Neuronal stem cell (in vitro differentiated cells): ENCODE measurements around the gene DNAJB5. TPM values are rescaled to one million over a fixed set of nuclear protein-coding genes. Genes with fewer than 3 reads are reported as not detected.
A peak's percentile ranks its signal among the peaks of the same experiment; 100 is the strongest.
"Not testable (repeated sequence)": the region's sequence is repeated elsewhere in the genome, so short reads cannot be mapped to it uniquely, and the experiment has no call there.

Experiments used
- DNase-seq: peaks from one replicate; pipeline ENCODE4 v3.0.0-alpha.2; 2013; ENCODE audit warnings: low spot score
- H2AFZ ChIP-seq: one replicate; pipeline ENCODE4 v1.6.1; 2013; ENCODE audit warnings: mild to moderate bottlenecking, low read length, inconsistent platforms
- H2AK5ac ChIP-seq: 2 replicates; pipeline ENCODE4 v1.6.1; 2013; ENCODE audit warnings: low read depth, mild to moderate bottlenecking, inconsistent platforms, low read length, moderate library complexity, mixed read lengths
- H2BK120ac ChIP-seq: 2 replicates; pipeline ENCODE4 v1.6.1; 2013; ENCODE audit warnings: low read depth, mild to moderate bottlenecking, inconsistent platforms, low read length, moderate library complexity, mixed read lengths
- H2BK12ac ChIP-seq: one replicate; pipeline ENCODE4 v1.6.1; 2013; ENCODE audit warnings: low read length, inconsistent platforms
- H2BK15ac ChIP-seq: 2 replicates; pipeline ENCODE4 v1.6.1; 2013; ENCODE audit warnings: mild to moderate bottlenecking, low read length, inconsistent platforms, mixed read lengths
- H2BK5ac ChIP-seq: one replicate; pipeline ENCODE4 v1.6.1; 2013; ENCODE audit warnings: inconsistent platforms, mild to moderate bottlenecking, low read length, moderate library complexity
- H3K14ac ChIP-seq: one replicate; pipeline ENCODE4 v1.6.1; 2013; ENCODE audit warnings: low read length, inconsistent platforms
- H3K18ac ChIP-seq: 2 replicates; pipeline ENCODE4 v1.6.1; 2013; ENCODE audit warnings: low read length, inconsistent platforms
- H3K23ac ChIP-seq: 2 replicates; pipeline ENCODE4 v1.6.1; 2013; ENCODE audit warnings: low read depth, mild to moderate bottlenecking, mixed read lengths, low read length, inconsistent platforms; ENCODE audit not compliant: poor library complexity
- H3K27ac ChIP-seq: replicated peaks from 3 replicates; pipeline ENCODE4 v1.5.1; 2013; ENCODE audit warnings: low read length, inconsistent platforms
- H3K27me3 ChIP-seq, 3 experiments: 2 replicates each; pipeline ENCODE4 v1.6.1; 2013; ENCODE audit warnings: low read length in 3 of 3, mild to moderate bottlenecking in 2 of 3, inconsistent platforms in 1 of 3, low read depth in 1 of 3, mixed read lengths in 1 of 3, moderate library complexity in 1 of 3; ENCODE audit not compliant: control insufficient read depth in 3 of 3, insufficient read depth in 3 of 3
- H3K36me3 ChIP-seq, 2 donors: replicated peaks in 1 of 2; 2 replicates each; pipeline ENCODE4 v1.6.1; 2013; ENCODE audit warnings: low read length in 2 of 2; ENCODE audit not compliant: control insufficient read depth in 2 of 2, insufficient read depth in 2 of 2
- H3K4ac ChIP-seq: 2 replicates; pipeline ENCODE4 v1.6.1; 2013; ENCODE audit warnings: inconsistent platforms, mild to moderate bottlenecking, low read length, moderate library complexity
- H3K4me1 ChIP-seq, 2 donors: 1 replicate in 1 of 2; 2 replicates in 1 of 2; pipeline ENCODE4 v1.6.1; 2013; ENCODE audit warnings: low read length in 2 of 2, low read depth in 1 of 2; ENCODE audit not compliant: control insufficient read depth in 2 of 2, insufficient read depth in 1 of 2
- H3K4me2 ChIP-seq: one replicate; pipeline ENCODE4 v1.6.1; 2013; ENCODE audit warnings: mild to moderate bottlenecking, low read length, inconsistent platforms; ENCODE audit not compliant: insufficient read depth, poor library complexity, severe bottlenecking
- H3K4me3 ChIP-seq, 2 donors: 2 replicates each; pipeline ENCODE4 v1.5.1; 2013; ENCODE audit warnings: low read length in 2 of 2, mild to moderate bottlenecking in 2 of 2, inconsistent platforms in 1 of 2, moderate library complexity in 1 of 2
- H3K79me1 ChIP-seq: one replicate; pipeline ENCODE4 v1.6.1; 2013; ENCODE audit warnings: low read depth, mild to moderate bottlenecking, inconsistent platforms, low read length, moderate library complexity
- H3K9ac ChIP-seq: one replicate; pipeline ENCODE4 v1.6.1; 2013; ENCODE audit warnings: mild to moderate bottlenecking, low read depth, low read length, inconsistent platforms; ENCODE audit not compliant: poor library complexity
- H3K9me3 ChIP-seq, 2 donors: replicated peaks in 1 of 2; 2 replicates each; pipeline versions ENCODE3 to v1.6.1; 2013; ENCODE audit warnings: low read length in 2 of 2, mild to moderate bottlenecking in 2 of 2, inconsistent platforms in 1 of 2, low read depth in 1 of 2, mixed read lengths in 1 of 2, moderate library complexity in 1 of 2; ENCODE audit not compliant: control insufficient read depth in 2 of 2, insufficient read depth in 1 of 2
- H4K8ac ChIP-seq: one replicate; pipeline ENCODE4 v1.6.1; 2013; ENCODE audit warnings: low read depth, mild to moderate bottlenecking, inconsistent platforms, low read length, moderate library complexity
- H4K91ac ChIP-seq: one replicate; pipeline ENCODE4 v1.6.1; 2013; ENCODE audit warnings: low read length, low read depth, mild to moderate bottlenecking, inconsistent platforms; ENCODE audit not compliant: poor library complexity
- WGBS, 2 donors: extraction: QIAGEN DNeasy Blood & Tissue Kit; methylation state at CpG; one replicate each; pipeline ENCODE4 v1.1.7; 2013; ENCODE audit warnings: missing lambda C conversion rate in 2 of 2, mixed read lengths in 1 of 2; ENCODE audit not compliant: insufficient read length in 2 of 2, insufficient replicate concordance in 1 of 2; ENCODE audit errors: extremely low coverage in 2 of 2; 5-methylcytosine and 5-hydroxymethylcytosine counted together
- polyA plus RNA-seq, 2 experiments: library from polyadenylated mRNA; stranded (reverse); fragments of 200-250 nt; gene quantifications; one replicate each; pipeline ENCODE4 v1.2.3, GENCODE V29; 2013

DNAJB5 gene
- polyA plus RNA-seq (2013, experiment 1 of 2), result 41.4 TPM
- 40.8 TPM for polyA plus RNA-seq (2013, experiment 2 of 2)

DNA sequence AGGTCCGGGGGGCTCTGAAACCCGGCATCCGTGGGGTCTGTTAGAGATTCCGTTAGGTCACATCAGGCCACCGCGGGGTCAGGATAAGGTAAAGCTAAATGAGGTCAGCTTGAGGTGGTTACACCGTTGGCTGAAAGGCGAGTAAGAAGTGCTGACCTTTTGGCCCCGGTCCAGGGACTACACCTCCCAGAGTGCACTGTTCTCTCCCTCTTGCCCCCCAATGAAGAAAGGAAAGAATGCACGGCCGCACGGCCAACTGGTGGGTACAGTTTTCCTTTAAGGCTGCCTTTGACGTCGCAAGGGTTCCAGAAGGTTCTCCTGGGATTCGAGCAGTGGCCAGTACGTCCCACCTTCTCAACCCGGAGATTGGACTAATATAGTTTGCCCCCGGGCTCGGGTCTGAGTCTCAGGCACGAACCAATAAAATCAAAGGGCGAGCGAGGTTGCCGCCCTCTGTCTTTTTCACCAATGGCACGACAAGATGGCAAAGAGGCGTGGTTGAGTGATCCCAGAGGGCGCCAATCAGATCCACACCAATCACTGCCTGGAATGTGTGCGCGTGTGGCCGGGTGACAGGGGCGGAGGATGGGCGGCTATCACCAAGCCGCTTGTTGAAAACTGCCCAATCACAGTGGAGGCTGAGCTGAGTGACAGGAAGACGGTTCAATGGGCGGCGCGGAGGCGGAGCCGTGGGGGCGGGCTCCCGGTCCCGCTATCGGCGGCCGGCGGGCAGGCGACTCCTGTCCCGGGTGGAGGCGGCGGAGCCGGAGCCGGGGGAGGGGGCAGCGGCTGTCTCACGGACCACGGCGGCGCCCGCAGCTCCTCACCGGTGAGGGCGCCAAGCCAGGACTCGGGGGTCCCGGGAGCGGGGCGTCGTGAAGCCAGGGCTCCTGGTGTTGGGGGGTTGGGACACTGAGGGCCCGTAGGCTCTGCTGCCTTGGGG, at the start of gene DNAJB5:
TSS of gene DNAJB5 (plus strand) at position 743 of the 943 bp plus-strand sequence. CDS start 886 bp downstream, outside the sequence.
- Histone ChIP-seq H3K27ac (peak within 1 kb of the TSS; percentile 72), H3K18ac (peak within 1 kb of the TSS; percentile 98), H3K9ac (peak within 1 kb of the TSS; percentile 86), H2AFZ (peak within 1 kb of the TSS; percentile 94), H2BK120ac (no peak within 1 kb of the TSS), H3K4me3 (peak within 1 kb of the TSS; percentile 71 to 94), H4K8ac (no peak within 1 kb of the TSS), H3K23ac (peak within 1 kb of the TSS; percentile 61), H2AK5ac (peak within 1 kb of the TSS; percentile 44), H2BK5ac (peak within 1 kb of the TSS; percentile 25), H2BK12ac (peak within 1 kb of the TSS; percentile 60), H3K4me1 (peaks cover 30 to 39% of the 10 kb centered on the region in 2 donors), H3K4ac (no peak within 1 kb of the TSS), H3K14ac (peak within 1 kb of the TSS; percentile 91), H4K91ac (no peak within 1 kb of the TSS), H3K27me3 (no peaks in the 10 kb centered on the region), H3K79me1 (no peaks in the 10 kb centered on the region), H2BK15ac (peak within 1 kb of the TSS; percentile 88), H3K36me3 (peaks cover 0 to 9% of the 10 kb centered on the region in 2 donors), H3K9me3 (no peaks in the 10 kb centered on the region), H3K4me2 (peak within 1 kb of the TSS; percentile 98)
- DNase-seq, result peak; percentile 99
- no CpG with 5 or more reads among the region's 65 CpGs for WGBS, 2 donors

DNA sequence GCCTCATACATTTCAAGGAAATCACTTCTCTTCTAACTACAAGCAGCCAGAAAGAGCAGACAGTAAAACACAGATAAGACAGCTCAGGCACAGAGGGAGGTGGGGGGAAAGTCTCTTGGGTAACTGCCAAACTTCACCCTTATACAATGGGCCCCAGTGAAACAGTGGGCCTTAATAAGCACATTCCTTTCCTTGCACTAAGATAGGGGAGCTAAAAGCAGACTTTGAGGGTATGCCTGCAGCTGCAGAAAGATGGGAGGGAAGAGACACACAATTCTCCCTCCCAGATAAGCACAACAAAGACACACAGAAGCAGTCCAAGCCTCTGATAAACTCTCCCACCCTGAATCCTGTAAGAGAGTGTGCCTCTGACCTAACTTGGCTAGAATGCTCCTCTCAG, 49.6 kb upstream of the DNAJB5 start:
- not testable (repeated sequence) for H3K4me2 ChIP-seq, H2AFZ ChIP-seq, H3K4me1 ChIP-seq, H3K9ac ChIP-seq, H3K14ac ChIP-seq, H4K91ac ChIP-seq, H3K23ac ChIP-seq, H2BK5ac ChIP-seq, H2BK15ac ChIP-seq, H2BK120ac ChIP-seq, H3K4me3 ChIP-seq, H4K8ac ChIP-seq, H3K18ac ChIP-seq, DNase-seq, H2BK12ac ChIP-seq, H2AK5ac ChIP-seq, H3K9me3 ChIP-seq, H3K4ac ChIP-seq, H3K36me3 ChIP-seq, H3K79me1 ChIP-seq, H3K27me3 ChIP-seq
- H3K27ac ChIP-seq, result peak overlapping the region; percentile 41

- H3K23ac ChIP-seq, result no peak overlapping the region
- no peak overlapping the region for H2AFZ ChIP-seq
- no peak overlapping the region for H2BK15ac ChIP-seq
- H3K79me1 ChIP-seq, result no peaks in the 10 kb centered on the region
- H3K9ac ChIP-seq, result no peak overlapping the region
- no peak overlapping the region for H4K8ac ChIP-seq
- H3K27me3 ChIP-seq, result peaks cover 0 to 16% (median 0%) of the 10 kb centered on the region in 3 experiments
- H3K18ac ChIP-seq, result no peak overlapping the region
- H2BK12ac ChIP-seq, result no peak overlapping the region
- no peak overlapping the region for H4K91ac ChIP-seq
- WGBS, 2 donors, result no CpG with 5 or more reads among the region's 2 CpGs
- H2BK5ac ChIP-seq, result no peak overlapping the region
- H2BK120ac ChIP-seq, result no peak overlapping the region
- no peaks in the 10 kb centered on the region for H3K9me3 ChIP-seq
- no peak overlapping the region for H3K4me3 ChIP-seq
- DNase-seq, result no peak
- H3K4me2 ChIP-seq, result no peak overlapping the region
- H3K4ac ChIP-seq, result no peak overlapping the region
- H2AK5ac ChIP-seq, result no peak overlapping the region
- no peaks in the 10 kb centered on the region for H3K4me1 ChIP-seq
- H3K27ac ChIP-seq, result no peak overlapping the region
- H3K14ac ChIP-seq, result no peak overlapping the region
- no peaks in the 10 kb centered on the region for H3K36me3 ChIP-seq
Observed at GRCh38 chr9:34948451-34948850, 41.1 kb upstream of the DNAJB5 start.

DNA sequence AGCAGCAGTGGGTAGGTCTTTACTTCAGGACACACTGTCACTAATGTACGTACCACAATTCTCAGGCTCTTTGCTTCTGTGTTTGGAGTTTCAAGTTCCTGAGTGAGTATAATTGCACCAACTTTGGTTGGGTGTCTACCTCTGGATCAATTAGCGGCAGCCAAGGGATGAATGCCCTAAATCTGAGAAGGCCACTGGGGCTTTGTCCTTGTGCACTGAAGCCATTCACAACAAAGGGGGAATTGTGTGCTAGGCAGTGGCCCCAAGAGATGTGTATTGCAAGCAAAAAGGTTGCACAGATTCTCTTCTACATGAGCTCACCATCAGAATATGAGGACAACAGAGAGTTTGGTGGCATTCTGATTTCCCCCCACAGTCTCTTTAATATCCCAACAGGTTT, 35.3 kb upstream of the DNAJB5 start:
- Histone ChIP-seq H3K9ac (no peak overlapping the region), H3K4me1 (peaks cover 3 to 5% of the 10 kb centered on the region in 2 donors), H2BK120ac (no peak overlapping the region), H3K27ac (no peak overlapping the region), H2BK5ac (no peak overlapping the region), H2BK12ac (no peak overlapping the region), H2AK5ac (no peak overlapping the region), H3K4ac (no peak overlapping the region), H3K27me3 (peaks cover 0 to 53% (median 13%) of the 10 kb centered on the region in 3 experiments), H3K4me3 (no peak overlapping the region), H2BK15ac (no peak overlapping the region), H3K79me1 (no peaks in the 10 kb centered on the region), H4K8ac (no peak overlapping the region), H3K36me3 (no peaks in the 10 kb centered on the region), H3K9me3 (no peaks in the 10 kb centered on the region), H3K4me2 (no peak overlapping the region), H3K18ac (no peak overlapping the region), H3K14ac (no peak overlapping the region), H2AFZ (no peak overlapping the region), H4K91ac (no peak overlapping the region), H3K23ac (no peak overlapping the region)
- peak; percentile 66 for DNase-seq
- no CpG with 5 or more reads among the region's 2 CpGs for WGBS, 2 donors
